GM12878 (cell line): Measurements from ENCODE around the gene CRYL1. TPM values are rescaled to one million over a fixed set of nuclear protein-coding genes. Genes with fewer than 3 reads are reported as not detected.

ENCODE experiments used
- ATAC-seq: fragments of 200-7000 bp; cut with Tn5 transposase; 3 replicates; pipeline ENCODE4 v1.9.1; 2020; ENCODE audit warnings: mild to moderate bottlenecking, moderate library complexity
- BruUV-seq: library from RNA; stranded (reverse); fragments of 400-500 nt; replicated peaks from 2 replicates; lab custom pipeline; 2021; lab: Mats Ljungman, UMichigan
- CTCF ChIA-PET: fragments of 300-600 bp; sonication (Branson Sonifier 250); formaldehyde crosslinking; extraction: SDS; loops from one replicate; lab custom pipeline; 2021; ENCODE audit warnings: inconsistent platforms; lab: Yijun Ruan, JAX
- POLR2A ChIA-PET: fragments of 350-600 bp; formaldehyde crosslinking; extraction: SDS; loops from one replicate; lab custom pipeline; 2021; ENCODE audit warnings: inconsistent platforms; lab: Charles Lee
- RAD21 ChIA-PET: fragments of 300-600 bp; sonication (Branson Sonifier 250); formaldehyde crosslinking; loops from one replicate; lab custom pipeline; 2023; ENCODE audit warnings: antibody characterized with exemption; ENCODE audit not compliant: unreplicated experiment; lab: Charles Lee
- SMC1A ChIA-PET: fragments of 300-600 bp; sonication (Branson Sonifier 250); formaldehyde crosslinking; loops from one replicate; lab custom pipeline; 2023; ENCODE audit not compliant: unreplicated experiment, uncharacterized antibody; lab: Charles Lee
- DNase-seq: peaks from one replicate; pipeline ENCODE4 v3.0.0-alpha.2; 2011; ENCODE audit warnings: low read depth, low spot score
- FAIRE-seq: peaks from 3 replicates; lab custom pipeline; 2011; peaks lifted over from hg19 to GRCh38; lab: Jason Lieb, UNC
- H2AFZ ChIP-seq: 2 replicates; pipeline ENCODE4 v1.6.0; 2011; ENCODE audit warnings: low read depth, low read length, control low read depth; ENCODE audit not compliant: control insufficient read depth
- H3K27ac ChIP-seq: 2 replicates; pipeline ENCODE4 v1.5.1; 2011; ENCODE audit warnings: control low read depth; ENCODE audit not compliant: control insufficient read depth, insufficient read depth
- H3K27me3 ChIP-seq, 2 experiments: replicated peaks in 1 of 2; 2 replicates each; pipeline versions ENCODE4 v1.6.0 to v1.6.1; 2011; ENCODE audit warnings: low read length in 1 of 2; ENCODE audit not compliant: control insufficient read depth in 2 of 2, insufficient read depth in 2 of 2
- H3K36me3 ChIP-seq, 2 experiments: 2 replicates each; pipeline ENCODE4 v1.5.1; 2011; ENCODE audit warnings: low read length in 1 of 2; ENCODE audit not compliant: control insufficient read depth in 2 of 2, insufficient read depth in 2 of 2
- H3K4me1 ChIP-seq: 2 replicates; pipeline ENCODE4 v1.6.1; 2011; ENCODE audit warnings: mild to moderate bottlenecking, low read length, moderate library complexity, mixed read lengths; ENCODE audit not compliant: control insufficient read depth, insufficient read depth
- H3K4me2 ChIP-seq: 2 replicates; pipeline ENCODE4 v1.6.0; 2011; ENCODE audit warnings: control low read depth; ENCODE audit not compliant: control insufficient read depth, insufficient read depth
- H3K4me3 ChIP-seq: fragments of 200-600 bp; sonication (generic); 2 replicates; pipeline ENCODE4 v1.5.1; 2016
- H3K79me2 ChIP-seq: 2 replicates; pipeline ENCODE4 v1.6.0; 2011; ENCODE audit warnings: low read length; ENCODE audit not compliant: control insufficient read depth, insufficient read depth
- H3K9ac ChIP-seq: 2 replicates; pipeline ENCODE4 v1.8.0; 2011; ENCODE audit warnings: low read length, control low read depth, mixed read lengths; ENCODE audit not compliant: control insufficient read depth, insufficient read depth
- H3K9me3 ChIP-seq: replicated peaks from 3 replicates; pipeline ENCODE4 v1.5.1; 2011; ENCODE audit warnings: mild to moderate bottlenecking, low read length; ENCODE audit not compliant: control insufficient read depth, insufficient read depth
- H4K20me1 ChIP-seq: 2 replicates; pipeline ENCODE4 v1.6.0; 2011; ENCODE audit not compliant: control insufficient read depth, insufficient read depth
- CBX5 ChIP-seq: sonication (generic); IDR thresholded peaks from 2 replicates; pipeline ENCODE4 v1.6.1; 2016; ENCODE audit warnings: low read depth, moderate library complexity, mild to moderate bottlenecking, inconsistent platforms
- EP300 ChIP-seq, 2 experiments: fragments of 150-350 bp in 1 of 2; IDR thresholded peaks; 2 replicates each; pipeline ENCODE4 v1.6.1; 2011 to 2012; ENCODE audit warnings: low read depth in 2 of 2, low read length in 2 of 2, borderline replicate concordance in 1 of 2, improper control_type of control experiment in 1 of 2, inconsistent platforms in 1 of 2; ENCODE audit not compliant: control insufficient read depth in 1 of 2
- EZH2 ChIP-seq: IDR thresholded peaks from 2 replicates; pipeline ENCODE4 v1.6.1; 2012; ENCODE audit warnings: low read depth, mild to moderate bottlenecking, control low read depth, inconsistent platforms, low read length, borderline replicate concordance; ENCODE audit not compliant: control insufficient read depth
- HCFC1 ChIP-seq: fragments of 150-350 bp; IDR thresholded peaks from 2 replicates; pipeline ENCODE4 v1.6.1; 2014; ENCODE audit warnings: low read length
- NBN ChIP-seq: fragments of 450-650 bp; IDR thresholded peaks from 2 replicates; pipeline ENCODE4 v1.6.1; 2016
- PAX5 ChIP-seq: IDR thresholded peaks from 2 replicates; pipeline ENCODE4 v1.6.1; 2011; ENCODE audit warnings: low read depth, low read length, borderline replicate concordance
- RFX5 ChIP-seq: IDR thresholded peaks from 2 replicates; pipeline ENCODE4 v1.6.1; 2011; ENCODE audit warnings: low read depth, low read length, improper control_type of control experiment
- SMAD1 ChIP-seq: fragments of 450-650 bp; IDR thresholded peaks from 2 replicates; pipeline ENCODE4 v1.6.1; 2018; ENCODE audit warnings: mild to moderate bottlenecking, low read depth; ENCODE audit not compliant: partially characterized antibody
- SMC3 ChIP-seq: IDR thresholded peaks from 2 replicates; pipeline ENCODE4 v1.6.1; 2011; ENCODE audit warnings: low read length, improper control_type of control experiment, borderline replicate concordance
- SUZ12 ChIP-seq: fragments of 200-600 bp; sonication (generic); IDR thresholded peaks from one replicate; pipeline ENCODE4 v1.6.1; 2018; ENCODE audit warnings: antibody characterized with exemption, mild to moderate bottlenecking; ENCODE audit not compliant: unreplicated experiment
- TAF1 ChIP-seq: IDR thresholded peaks from 2 replicates; pipeline ENCODE4 v1.6.1; 2011; ENCODE audit warnings: mild to moderate bottlenecking, low read depth, low read length, borderline replicate concordance
- ZSCAN29 ChIP-seq: fragments of 450-650 bp; IDR thresholded peaks from 2 replicates; pipeline ENCODE4 v1.6.1; 2017; ENCODE audit warnings: mild to moderate bottlenecking, moderate library complexity
- WGBS: methylation state at CpG from one replicate; pipeline ENCODE4 v1.1.6; 2016; ENCODE audit warnings: low lambda C conversion rate; ENCODE audit not compliant: insufficient replicate concordance, insufficient coverage; ENCODE audit errors: missing lambda C conversion rate; 5-methylcytosine and 5-hydroxymethylcytosine counted together
- in situ Hi-C: fragments of 300-500 bp; cut with MboI; formaldehyde crosslinking; loops from 9 replicates; pipeline ENCODE4 v1.14.3; 2018; ENCODE audit warnings: mixed read lengths
- intact Hi-C: fragments of 100-400 bp; cut with micrococcal nuclease; formaldehyde crosslinking; loops from one replicate; pipeline ENCODE4 v1.14.2; 2022; ENCODE audit not compliant: unreplicated experiment
- polyA plus RNA-seq, 11 experiments: library from polyadenylated mRNA; depleted of rRNA in 4 of 11; unstranded in 6 of 11; stranded (reverse) in 5 of 11; fragments of >200 nt; fragmentation: Nextera tagmentation in 4 of 11; fragmentation: Illumina TruSeq in 1 of 11; extraction: Ambion mirVana in 4 of 11; extraction: Trizol in 1 of 11; gene quantifications; 1 replicate in 1 of 11; 2 replicates in 10 of 11; pipeline versions ENCODE4 v1.2.1 to v1.2.3, GENCODE V29; 2011 to 2016; ENCODE audit warnings: inconsistent platforms in 2 of 11, missing spikeins in 2 of 11, low read depth in 1 of 11
- total RNA-seq, 4 experiments: library from RNA; depleted of rRNA in 3 of 4; stranded (reverse); fragments of >200 nt in 3 of 4; fragmentation: Illumina TruSeq in 1 of 4; extraction: Trizol in 1 of 4; gene quantifications; 2 replicates each; pipeline versions ENCODE4 v1.2.1 to v1.2.3, GENCODE V29; 2013 to 2021
- TF ChIP-seq, protein P1 (sequence below): fragments of 450-650 bp; IDR thresholded peaks from 2 replicates; pipeline ENCODE4 v1.6.1; 2017; ENCODE audit warnings: mild to moderate bottlenecking, moderate library complexity
- TF ChIP-seq, protein P2 (sequence below): fragments of 450-650 bp; IDR thresholded peaks from 2 replicates; pipeline ENCODE4 v1.6.1; 2016; ENCODE audit warnings: mild to moderate bottlenecking
- TF ChIP-seq, protein P3 (sequence below): fragments of 450-650 bp; IDR thresholded peaks from 2 replicates; pipeline ENCODE4 v1.6.1; 2017; ENCODE audit warnings: low read depth, mild to moderate bottlenecking, moderate library complexity
- TF ChIP-seq, protein P4 (sequence below): IDR thresholded peaks from 2 replicates; pipeline ENCODE4 v1.6.1; 2012; ENCODE audit warnings: low read depth, low read length, improper control_type of control experiment

Gene CRYL1
- total and polyA plus RNA-seq, 10 of the 15 experiments (the other 5 are each of a cell fraction or from before 2014, with no cell fraction given): 5.5 to 36.7 (median 12.2) TPM

DNA sequence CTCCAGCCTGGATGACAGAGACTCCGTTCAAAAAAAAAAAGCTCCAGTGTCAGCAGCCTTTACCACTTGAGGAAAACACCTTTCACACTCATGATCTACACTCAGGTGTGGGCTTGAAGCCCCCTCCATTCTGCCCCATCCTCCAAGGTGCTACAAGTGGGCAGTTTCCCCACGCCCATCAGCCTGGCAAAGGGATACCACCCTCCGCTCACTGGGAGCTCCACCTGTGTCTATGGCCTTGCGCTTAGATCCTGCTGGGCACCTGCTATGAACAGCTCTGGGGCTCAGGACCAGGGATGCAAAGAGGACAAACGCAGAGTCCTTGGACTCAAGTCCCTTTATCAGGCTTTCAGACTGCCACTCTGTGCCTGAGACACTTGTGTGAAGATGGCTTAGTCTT lies 127.8 kb downstream of the CRYL1 start:
- no peaks in the 10 kb centered on the region for H3K36me3 ChIP-seq
- ChIA-PET CTCF (interaction anchor here (1.2 kb wide), 1 partner anchor 14 kb away, joined by 3 read pairs; no protein-coding TSS in a partner anchor), RAD21 (no interaction called here), SMC1A (no interaction called here), POLR2A (no interaction called here)
- no peaks in the 10 kb centered on the region for H3K79me2 ChIP-seq
- intact Hi-C loops: no loop called here
- H3K4me1 ChIP-seq: no peaks in the 10 kb centered on the region
- H3K9ac ChIP-seq: no peak overlapping the region
- no peak overlapping the region for H2AFZ ChIP-seq
- ATAC-seq (no peak), FAIRE-seq (no peak), DNase-seq (no peak)
- in situ Hi-C loops: no loop called here
- no peak overlapping the region for H3K4me3 ChIP-seq
- no peak overlapping the region for H3K27ac ChIP-seq
- BruUV-seq: no TSS peak
- 77% methylated on average over 5 of the region's 5 CpGs for whole genome bisulfite sequencing
- no peaks in the 10 kb centered on the region; the same call in 2 of the 3 replicates for H3K9me3 ChIP-seq
- H3K27me3 ChIP-seq: no peaks in the 10 kb centered on the region
- no peaks in the 10 kb centered on the region for H4K20me1 ChIP-seq
- H3K4me2 ChIP-seq: no peak overlapping the region
- no peak for TF ChIP-seq ZSCAN29
- no peak for TF ChIP-seq RFX5
- TF ChIP-seq CBX5: no peak
- TF ChIP-seq HCFC1: no peak
- no peak for TF ChIP-seq NBN
- TF ChIP-seq PAX5: no peak
- no peak for TF ChIP-seq TAF1
- no peak for TF ChIP-seq SMC3
- TF ChIP-seq, protein P1, sequence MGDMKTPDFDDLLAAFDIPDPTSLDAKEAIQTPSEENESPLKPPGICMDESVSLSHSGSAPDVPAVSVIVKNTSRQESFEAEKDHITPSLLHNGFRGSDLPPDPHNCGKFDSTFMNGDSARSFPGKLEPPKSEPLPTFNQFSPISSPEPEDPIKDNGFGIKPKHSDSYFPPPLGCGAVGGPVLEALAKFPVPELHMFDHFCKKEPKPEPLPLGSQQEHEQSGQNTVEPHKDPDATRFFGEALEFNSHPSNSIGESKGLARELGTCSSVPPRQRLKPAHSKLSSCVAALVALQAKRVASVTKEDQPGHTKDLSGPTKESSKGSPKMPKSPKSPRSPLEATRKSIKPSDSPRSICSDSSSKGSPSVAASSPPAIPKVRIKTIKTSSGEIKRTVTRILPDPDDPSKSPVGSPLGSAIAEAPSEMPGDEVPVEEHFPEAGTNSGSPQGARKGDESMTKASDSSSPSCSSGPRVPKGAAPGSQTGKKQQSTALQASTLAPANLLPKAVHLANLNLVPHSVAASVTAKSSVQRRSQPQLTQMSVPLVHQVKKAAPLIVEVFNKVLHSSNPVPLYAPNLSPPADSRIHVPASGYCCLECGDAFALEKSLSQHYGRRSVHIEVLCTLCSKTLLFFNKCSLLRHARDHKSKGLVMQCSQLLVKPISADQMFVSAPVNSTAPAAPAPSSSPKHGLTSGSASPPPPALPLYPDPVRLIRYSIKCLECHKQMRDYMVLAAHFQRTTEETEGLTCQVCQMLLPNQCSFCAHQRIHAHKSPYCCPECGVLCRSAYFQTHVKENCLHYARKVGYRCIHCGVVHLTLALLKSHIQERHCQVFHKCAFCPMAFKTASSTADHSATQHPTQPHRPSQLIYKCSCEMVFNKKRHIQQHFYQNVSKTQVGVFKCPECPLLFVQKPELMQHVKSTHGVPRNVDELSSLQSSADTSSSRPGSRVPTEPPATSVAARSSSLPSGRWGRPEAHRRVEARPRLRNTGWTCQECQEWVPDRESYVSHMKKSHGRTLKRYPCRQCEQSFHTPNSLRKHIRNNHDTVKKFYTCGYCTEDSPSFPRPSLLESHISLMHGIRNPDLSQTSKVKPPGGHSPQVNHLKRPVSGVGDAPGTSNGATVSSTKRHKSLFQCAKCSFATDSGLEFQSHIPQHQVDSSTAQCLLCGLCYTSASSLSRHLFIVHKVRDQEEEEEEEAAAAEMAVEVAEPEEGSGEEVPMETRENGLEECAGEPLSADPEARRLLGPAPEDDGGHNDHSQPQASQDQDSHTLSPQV: no peak
- no peak for TF ChIP-seq EZH2
- TF ChIP-seq SUZ12: no peak
- TF ChIP-seq SMAD1: no peak
- TF ChIP-seq, protein P2, sequence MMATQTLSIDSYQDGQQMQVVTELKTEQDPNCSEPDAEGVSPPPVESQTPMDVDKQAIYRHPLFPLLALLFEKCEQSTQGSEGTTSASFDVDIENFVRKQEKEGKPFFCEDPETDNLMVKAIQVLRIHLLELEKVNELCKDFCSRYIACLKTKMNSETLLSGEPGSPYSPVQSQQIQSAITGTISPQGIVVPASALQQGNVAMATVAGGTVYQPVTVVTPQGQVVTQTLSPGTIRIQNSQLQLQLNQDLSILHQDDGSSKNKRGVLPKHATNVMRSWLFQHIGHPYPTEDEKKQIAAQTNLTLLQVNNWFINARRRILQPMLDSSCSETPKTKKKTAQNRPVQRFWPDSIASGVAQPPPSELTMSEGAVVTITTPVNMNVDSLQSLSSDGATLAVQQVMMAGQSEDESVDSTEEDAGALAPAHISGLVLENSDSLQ: no peak
- TF ChIP-seq, protein P3, sequence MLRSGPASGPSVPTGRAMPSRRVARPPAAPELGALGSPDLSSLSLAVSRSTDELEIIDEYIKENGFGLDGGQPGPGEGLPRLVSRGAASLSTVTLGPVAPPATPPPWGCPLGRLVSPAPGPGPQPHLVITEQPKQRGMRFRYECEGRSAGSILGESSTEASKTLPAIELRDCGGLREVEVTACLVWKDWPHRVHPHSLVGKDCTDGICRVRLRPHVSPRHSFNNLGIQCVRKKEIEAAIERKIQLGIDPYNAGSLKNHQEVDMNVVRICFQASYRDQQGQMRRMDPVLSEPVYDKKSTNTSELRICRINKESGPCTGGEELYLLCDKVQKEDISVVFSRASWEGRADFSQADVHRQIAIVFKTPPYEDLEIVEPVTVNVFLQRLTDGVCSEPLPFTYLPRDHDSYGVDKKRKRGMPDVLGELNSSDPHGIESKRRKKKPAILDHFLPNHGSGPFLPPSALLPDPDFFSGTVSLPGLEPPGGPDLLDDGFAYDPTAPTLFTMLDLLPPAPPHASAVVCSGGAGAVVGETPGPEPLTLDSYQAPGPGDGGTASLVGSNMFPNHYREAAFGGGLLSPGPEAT: no peak
- TF ChIP-seq, protein P4, sequence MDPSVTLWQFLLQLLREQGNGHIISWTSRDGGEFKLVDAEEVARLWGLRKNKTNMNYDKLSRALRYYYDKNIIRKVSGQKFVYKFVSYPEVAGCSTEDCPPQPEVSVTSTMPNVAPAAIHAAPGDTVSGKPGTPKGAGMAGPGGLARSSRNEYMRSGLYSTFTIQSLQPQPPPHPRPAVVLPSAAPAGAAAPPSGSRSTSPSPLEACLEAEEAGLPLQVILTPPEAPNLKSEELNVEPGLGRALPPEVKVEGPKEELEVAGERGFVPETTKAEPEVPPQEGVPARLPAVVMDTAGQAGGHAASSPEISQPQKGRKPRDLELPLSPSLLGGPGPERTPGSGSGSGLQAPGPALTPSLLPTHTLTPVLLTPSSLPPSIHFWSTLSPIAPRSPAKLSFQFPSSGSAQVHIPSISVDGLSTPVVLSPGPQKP: no peak
- no peak for TF ChIP-seq EP300 (IDR thresholded peaks at IDR 0.05; ENCODE audit: borderline replicate concordance in 1 of 2, control insufficient read depth in 1 of 2, low read depth in 2 of 2, low read length in 2 of 2)
